MCF 10A (cell line): ENCODE data around the gene DUSP23. TPM values are rescaled to one million over a fixed set of nuclear protein-coding genes. Genes with fewer than 3 reads are reported as not detected.

ENCODE experiments used
- BruUV-seq: library from RNA; stranded (reverse); fragments of 400-500 nt; replicated peaks from 2 replicates; lab custom pipeline; 2021; lab: Mats Ljungman, UMichigan
- CTCF ChIA-PET: fragments of 300-600 bp; sonication (Branson Sonifier 250); formaldehyde crosslinking; extraction: SDS; loops from one replicate; lab custom pipeline; 2021; ENCODE audit warnings: antibody characterized with exemption, inconsistent platforms; lab: Yijun Ruan, JAX
- POLR2A ChIA-PET: fragments of 300-600, 350-650 bp; sonication (Branson Sonifier 250); formaldehyde crosslinking; extraction: SDS; loops from one replicate; lab custom pipeline; 2020; ENCODE audit warnings: antibody characterized with exemption, inconsistent platforms; lab: Yijun Ruan, JAX
- DNase-seq: peaks from one replicate; pipeline ENCODE4 v3.0.0-alpha.2; 2018; ENCODE audit not compliant: unreplicated experiment
- H3K27ac Mint-ChIP-seq: one replicate; pipeline ENCODE4 v1.8.0; 2022; ENCODE audit warnings: mild to moderate bottlenecking, low read depth, mixed read lengths; ENCODE audit not compliant: unreplicated experiment
- H3K27me3 Mint-ChIP-seq: one replicate; pipeline ENCODE4 v1.8.0; 2022; ENCODE audit warnings: mixed read lengths; ENCODE audit not compliant: insufficient read depth, unreplicated experiment
- H3K36me3 Mint-ChIP-seq: one replicate; pipeline ENCODE4 v1.8.0; 2022; ENCODE audit warnings: mild to moderate bottlenecking, moderate library complexity, mixed read lengths; ENCODE audit not compliant: insufficient read depth, unreplicated experiment
- H3K4me1 Mint-ChIP-seq: one replicate; pipeline ENCODE4 v1.8.0; 2022; ENCODE audit warnings: mixed read lengths; ENCODE audit not compliant: insufficient read depth, unreplicated experiment
- H3K4me3 Mint-ChIP-seq: one replicate; pipeline ENCODE4 v1.8.0; 2022; ENCODE audit warnings: mild to moderate bottlenecking, moderate library complexity, mixed read lengths; ENCODE audit not compliant: unreplicated experiment
- H3K9me3 Mint-ChIP-seq: one replicate; pipeline ENCODE4 v1.8.0; 2022; ENCODE audit warnings: mixed read lengths; ENCODE audit not compliant: unreplicated experiment
- CTCF ChIP-seq: fragments of 200-600 bp; IDR thresholded peaks from one replicate; pipeline ENCODE4 v1.8.0; 2022; ENCODE audit warnings: antibody characterized with exemption, mild to moderate bottlenecking; ENCODE audit not compliant: unreplicated experiment
- intact Hi-C: fragments of 100-400 bp; cut with micrococcal nuclease; formaldehyde crosslinking; loops from 2 replicates; pipeline ENCODE4 v1.14.1; 2022
- total RNA-seq: library from RNA; stranded (reverse); gene quantifications from 2 replicates; pipeline ENCODE4 v1.2.3, GENCODE V29; 2022

DUSP23 gene
- total RNA-seq, 1 experiment from 2014 or later, result 178 TPM

- ChIA-PET CTCF (interaction anchor here (0.9 to 7.1 kb wide), 4 partner anchors 31 to 633 kb away, joined by 3 to 54 read pairs (median 4); no protein-coding TSS in a partner anchor), POLR2A (no interaction called here)
- no TSS peak for BruUV-seq
- no peaks in the 10 kb centered on the region for H3K27me3 Mint-ChIP-seq
- peak; percentile 25 for DNase-seq
- no peaks in the 10 kb centered on the region for H3K9me3 Mint-ChIP-seq
- H3K4me3 Mint-ChIP-seq, result no peak overlapping the region
- TF ChIP-seq CTCF, result no peak
- H3K27ac Mint-ChIP-seq, result no peak overlapping the region
- intact Hi-C loops, result no loop called here
- peaks cover 5% of the 10 kb centered on the region for H3K4me1 Mint-ChIP-seq
- H3K36me3 Mint-ChIP-seq, result no peaks in the 10 kb centered on the region
These were observed 49.2 kb downstream of the DUSP23 start for GRCh38 chr1:159829822-159830465.

GRCh38 chr1:159830722-159831121, 50.0 kb downstream of the DUSP23 start:
- H3K4me1 Mint-ChIP-seq, result peaks cover 5% of the 10 kb centered on the region

GRCh38 chr1:159831412-159832141, 50.8 kb downstream of the DUSP23 start:
- H3K4me1 Mint-ChIP-seq, result peaks cover 2% of the 10 kb centered on the region
- POLR2A ChIA-PET, result interaction anchor here (1.1 to 1.6 kb wide), 2 partner anchors 14 to 19 kb away, joined by 3 to 4 read pairs; no protein-coding TSS in a partner anchor
- CTCF ChIA-PET, result interaction anchor here (0.7 to 7.1 kb wide), 6 partner anchors 8 to 698 kb away, joined by 3 to 54 read pairs (median 6); no protein-coding TSS in a partner anchor
- no peak for TF ChIP-seq CTCF
- no TSS peak for BruUV-seq
- no peaks in the 10 kb centered on the region for H3K27me3 Mint-ChIP-seq
- DNase-seq, result no peak
- no peaks in the 10 kb centered on the region for H3K9me3 Mint-ChIP-seq
- no peak overlapping the region for H3K4me3 Mint-ChIP-seq
- intact Hi-C loops, result no loop called here
- no peak overlapping the region for H3K27ac Mint-ChIP-seq
- H3K36me3 Mint-ChIP-seq, result no peaks in the 10 kb centered on the region

More at GRCh38 chr1:159830722-159831121, 50.0 kb downstream of the DUSP23 start:
- H3K36me3 Mint-ChIP-seq, result no peaks in the 10 kb centered on the region
- TF ChIP-seq CTCF, result no peak
- POLR2A ChIA-PET, result no interaction called here
- no TSS peak for BruUV-seq
- no peaks in the 10 kb centered on the region for H3K9me3 Mint-ChIP-seq
- H3K4me3 Mint-ChIP-seq, result no peak overlapping the region
- intact Hi-C loops, result no loop called here
- CTCF ChIA-PET, result interaction anchor here (0.7 to 7.1 kb wide), 4 partner anchors 32 to 633 kb away, joined by 3 to 54 read pairs (median 4); no protein-coding TSS in a partner anchor
- H3K27me3 Mint-ChIP-seq, result no peaks in the 10 kb centered on the region
- H3K27ac Mint-ChIP-seq, result no peak overlapping the region
- DNase-seq, result no peak

Other genes with a start within 250 kb of the DUSP23 start
- gene OR10J5, start 245.0 kb upstream of the DUSP23 start, total RNA-seq, result not detected in 2 replicates
- gene APCS, start 193.1 kb upstream of the DUSP23 start, total RNA-seq, result not detected in 2 replicates
- gene CRP, start 66.4 kb upstream of the DUSP23 start, total RNA-seq, result 0.26 and 0.54 TPM in 2 replicates
- not detected in 2 replicates for gene FCRL6, start 21.4 kb downstream of the DUSP23 start, total RNA-seq
- not detected in 2 replicates for gene SLAMF8, start 45.9 kb downstream of the DUSP23 start, total RNA-seq
- not detected in 2 replicates for gene VSIG8, start 81.7 kb downstream of the DUSP23 start, total RNA-seq
- 0.32 and 0.40 TPM in 2 replicates for gene CFAP45, start 119.2 kb downstream of the DUSP23 start, total RNA-seq
- gene TAGLN2, start 144.5 kb downstream of the DUSP23 start, total RNA-seq, result 464 and 483 TPM in 2 replicates
- 0.25 and 0.44 TPM in 2 replicates for gene IGSF9, start 164.7 kb downstream of the DUSP23 start, total RNA-seq
- not detected in 2 replicates for gene SLAMF9, start 173.3 kb downstream of the DUSP23 start, total RNA-seq